GM21529 (cell line): ENCODE data around the gene NCAM2.

Source experiments
- ATAC-seq: cut with Tn5 transposase; IDR thresholded peaks from one replicate; pipeline ENCODE4 v1.9.1; 2021; ENCODE audit not compliant: unreplicated experiment

Gene NCAM2

GRCh38 chr21:21205604-21206003 lies 207.4 kb downstream of the NCAM2 start:
- no peak for ATAC-seq

GRCh38 chr21:21210552-21210951 lies 212.3 kb downstream of the NCAM2 start:
- no peak for ATAC-seq

GRCh38 chr21:21213297-21213696 lies 215.1 kb downstream of the NCAM2 start:
- ATAC-seq, result no peak

- no peak for ATAC-seq
Observed at GRCh38 chr21:21216047-21216446, 217.8 kb downstream of the NCAM2 start.

GRCh38 chr21:21226472-21226871 lies 228.3 kb downstream of the NCAM2 start:
- no peak for ATAC-seq

- no peak for ATAC-seq
Observed at GRCh38 chr21:21230672-21231071, 232.5 kb downstream of the NCAM2 start.

- ATAC-seq, result no peak
Observed at GRCh38 chr21:21231913-21232312, 233.7 kb downstream of the NCAM2 start.

- ATAC-seq, result no peak
Observed at GRCh38 chr21:21232320-21232719, 234.1 kb downstream of the NCAM2 start.

GRCh38 chr21:21233051-21233450 lies 234.8 kb downstream of the NCAM2 start:
- no peak for ATAC-seq

- no peak for ATAC-seq
Observed at GRCh38 chr21:21236996-21237395, 238.8 kb downstream of the NCAM2 start.

GRCh38 chr21:21238629-21239400 lies 240.6 kb downstream of the NCAM2 start:
- no peak for ATAC-seq

GRCh38 chr21:21241391-21241790 lies 243.2 kb downstream of the NCAM2 start:
- no peak for ATAC-seq

- no peak for ATAC-seq
Observed at GRCh38 chr21:21246007-21246406, 247.8 kb downstream of the NCAM2 start.

GRCh38 chr21:21247424-21247823 lies 249.2 kb downstream of the NCAM2 start:
- no peak for ATAC-seq

- ATAC-seq, result no peak
Observed at GRCh38 chr21:21262048-21262447, 263.8 kb downstream of the NCAM2 start.

GRCh38 chr21:21268061-21268471 lies 269.9 kb downstream of the NCAM2 start:
- ATAC-seq, result no peak

GRCh38 chr21:21268885-21269284 lies 270.7 kb downstream of the NCAM2 start:
- no peak for ATAC-seq

- ATAC-seq, result no peak
Observed at GRCh38 chr21:21279193-21279901, 281.1 kb downstream of the NCAM2 start.

- ATAC-seq, result no peak
Observed at GRCh38 chr21:21283810-21284209, 285.6 kb downstream of the NCAM2 start.

- ATAC-seq, result no peak
Observed at GRCh38 chr21:21286170-21286798, 288.1 kb downstream of the NCAM2 start.

- ATAC-seq, result no peak
Observed at GRCh38 chr21:21290751-21291150, 292.5 kb downstream of the NCAM2 start.
